ENCODE data around the gene PFKFB3. TPM values are rescaled to one million over a fixed set of nuclear protein-coding genes. Genes with fewer than 3 reads are reported as not detected.

PFKFB3 gene
- total and polyA plus RNA-seq, 12 donors: 5.5 to 77.3 (median 14.7) TPM

GRCh38 chr10:6231146-6231545 is 28.4 kb downstream of the PFKFB3 start:
- DNase-seq (no peak), ATAC-seq (no peak)
- intact Hi-C loops (cut with DNase I): no loop called here
- Histone ChIP-seq H3K4me1 (peaks cover 0 to 11% (median 0%) of the 10 kb centered on the region in 9 donors), H3K9me3 (no peaks in the 10 kb centered on the region), H3K36me3 (peaks cover 0 to 100% (median 50%) of the 10 kb centered on the region in 9 donors), H3K27me3 (no peaks in the 10 kb centered on the region), H3K4me3 (no peak overlapping the region), H3K27ac (no peak overlapping the region)
- no peak for TF ChIP-seq CTCF (IDR thresholded peaks at IDR 0.05)
- whole genome bisulfite sequencing, 2 donors: 94 to 95% methylated on average over 12 of the region's 12 CpGs

GRCh38 chr10:6231730-6232129 is 29.0 kb downstream of the PFKFB3 start:
- no peak for ATAC-seq
- TF ChIP-seq CTCF (IDR thresholded peaks at IDR 0.05): no peak
- Histone ChIP-seq H3K9me3 (no peaks in the 10 kb centered on the region), H3K4me1 (peaks cover 0 to 11% (median 0%) of the 10 kb centered on the region in 9 donors), H3K36me3 (peaks cover 0 to 100% (median 44%) of the 10 kb centered on the region in 9 donors), H3K4me3 (no peak overlapping the region), H3K27me3 (no peaks in the 10 kb centered on the region), H3K27ac (no peak overlapping the region)
- intact Hi-C loops (cut with DNase I): no loop called here
- WGBS, 2 donors: 88 to 91% methylated on average over 13 of the region's 13 CpGs
- no peak for DNase-seq

- WGBS, 2 donors: 93 to 94% methylated on average over 15 of the region's 15 CpGs
- TF ChIP-seq CTCF (IDR thresholded peaks at IDR 0.05): no peak
- ATAC-seq: no peak
- peaks cover 0 to 100% (median 43%) of the 10 kb centered on the region in 9 donors for H3K36me3 ChIP-seq
- peaks cover 0 to 11% (median 0%) of the 10 kb centered on the region in 9 donors for H3K4me1 ChIP-seq
- H3K27ac ChIP-seq: no peak overlapping the region
- H3K27me3 ChIP-seq: no peaks in the 10 kb centered on the region
- no peak overlapping the region for H3K4me3 ChIP-seq
- no peak for DNase-seq
- intact Hi-C loops (cut with DNase I): no loop called here
- H3K9me3 ChIP-seq: no peaks in the 10 kb centered on the region
These were observed 29.6 kb downstream of the PFKFB3 start for GRCh38 chr10:6232225-6232807.

- Histone ChIP-seq H3K27me3 (no peaks in the 10 kb centered on the region), H3K4me1 (peaks cover 0 to 6% (median 0%) of the 10 kb centered on the region in 9 donors), H3K27ac (no peak overlapping the region), H3K36me3 (peaks cover 0 to 94% (median 43%) of the 10 kb centered on the region in 9 donors), H3K4me3 (no peak overlapping the region), H3K9me3 (no peaks in the 10 kb centered on the region)
- TF ChIP-seq CTCF (IDR thresholded peaks at IDR 0.05): no peak
- 77 to 81% methylated on average over 28 of the region's 28 CpGs for WGBS, 2 donors
- intact Hi-C loops (cut with DNase I): no loop called here
- peak in 1 of 8 donors; percentile 26 for ATAC-seq
- no peak for DNase-seq
These were observed 30.4 kb downstream of the PFKFB3 start for GRCh38 chr10:6232846-6233724.

Measured in heart right ventricle (tissue), 16 donors.